Osteoblast (primary cell): Measurements from ENCODE around the gene RBM43. TPM values are rescaled to one million over a fixed set of nuclear protein-coding genes. Genes with fewer than 3 reads are reported as not detected.
"Not testable (repeated sequence)": the region's sequence is repeated elsewhere in the genome, so short reads cannot be mapped to it uniquely, and the experiment has no call there.

Experiments used
- DNase-seq: peaks from one replicate; pipeline ENCODE4 v3.0.0; 2011; ENCODE audit warnings: low spot score, mixed read lengths; ENCODE audit not compliant: insufficient read length; ENCODE audit errors: missing footprints
- H2AFZ ChIP-seq: 2 replicates; pipeline ENCODE4 v1.6.0; 2011; ENCODE audit warnings: mild to moderate bottlenecking, low read length
- H3K27ac ChIP-seq: 2 replicates; pipeline ENCODE4 v1.5.1; 2011; ENCODE audit warnings: mild to moderate bottlenecking, low read depth, low read length, moderate library complexity
- H3K27me3 ChIP-seq: 2 replicates; pipeline ENCODE4 v1.6.0; 2012; ENCODE audit warnings: mild to moderate bottlenecking, control low read depth, inconsistent platforms, low read length, moderate library complexity; ENCODE audit not compliant: insufficient read depth
- H3K36me3 ChIP-seq: 2 replicates; pipeline ENCODE4 v1.5.1; 2011; ENCODE audit warnings: mild to moderate bottlenecking, low read length, control low read depth, moderate library complexity; ENCODE audit not compliant: insufficient read depth
- H3K4me1 ChIP-seq: 2 replicates; pipeline ENCODE4 v1.5.1; 2011; ENCODE audit warnings: mild to moderate bottlenecking, low read length, control low read depth, moderate library complexity; ENCODE audit not compliant: insufficient read depth
- H3K4me2 ChIP-seq: 2 replicates; pipeline ENCODE4 v1.6.0; 2011; ENCODE audit warnings: mild to moderate bottlenecking, low read length; ENCODE audit not compliant: insufficient read depth
- H3K4me3 ChIP-seq: fragments of 200-600 bp; sonication (generic); 3 replicates; pipeline ENCODE4 v1.5.1; 2012; ENCODE audit warnings: mild to moderate bottlenecking, low read length, inconsistent platforms; ENCODE audit not compliant: insufficient read depth
- H3K79me2 ChIP-seq: 2 replicates; pipeline ENCODE4 v1.6.0; 2012; ENCODE audit warnings: mild to moderate bottlenecking, low read length, control low read depth, inconsistent platforms; ENCODE audit not compliant: insufficient read depth
- H3K9me3 ChIP-seq: 2 replicates; pipeline ENCODE4 v1.5.1; 2011; ENCODE audit warnings: low read depth, low read length, control low read depth
- H4K20me1 ChIP-seq: 2 replicates; pipeline ENCODE4 v1.6.0; 2012; ENCODE audit warnings: mild to moderate bottlenecking, low read length, control low read depth; ENCODE audit not compliant: insufficient read depth
- total RNA-seq: library from RNA; depleted of rRNA; stranded (reverse); fragments of >200 nt; gene quantifications from 2 replicates; pipeline ENCODE4 v1.2.3, GENCODE V29; 2012
- TF ChIP-seq, protein P1 (sequence below): IDR thresholded peaks from 2 replicates; pipeline ENCODE4 v1.5.1; 2011; ENCODE audit warnings: mild to moderate bottlenecking, low read depth, low read length, moderate library complexity; ENCODE audit errors: extremely low read depth

Gene RBM43
- total RNA-seq, 1 donor, result 11.6 TPM

DNA sequence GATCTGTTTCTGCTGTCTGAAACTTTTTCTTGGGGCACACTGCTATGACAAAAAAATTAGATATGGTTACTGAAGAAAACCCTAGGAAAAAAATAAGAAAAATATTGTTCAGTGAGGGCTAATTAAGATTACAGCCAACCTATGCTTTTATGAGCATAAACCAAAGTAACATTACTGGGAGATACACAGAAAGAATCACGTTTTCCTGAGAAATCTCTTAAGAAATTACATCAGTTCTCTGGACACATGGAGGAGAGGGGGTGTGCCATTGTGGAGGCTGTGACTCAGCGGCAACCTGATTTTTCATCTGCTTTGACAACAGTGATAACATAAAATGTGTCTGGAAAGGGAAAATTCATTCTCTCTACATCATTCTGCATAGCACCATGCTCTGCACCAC is 41.2 kb upstream of the RBM43 start:
- Histone ChIP-seq H4K20me1 (no peaks in the 10 kb centered on the region), H3K4me2 (no peak overlapping the region), H3K79me2 (no peaks in the 10 kb centered on the region), H3K4me3 (no peak overlapping the region), H3K27ac (no peak overlapping the region), H3K4me1 (peaks cover 9% of the 10 kb centered on the region), H3K36me3 (no peaks in the 10 kb centered on the region), H3K9me3 (no peaks in the 10 kb centered on the region), H2AFZ (no peak overlapping the region), H3K27me3 (no peaks in the 10 kb centered on the region)
- TF ChIP-seq, protein P1, sequence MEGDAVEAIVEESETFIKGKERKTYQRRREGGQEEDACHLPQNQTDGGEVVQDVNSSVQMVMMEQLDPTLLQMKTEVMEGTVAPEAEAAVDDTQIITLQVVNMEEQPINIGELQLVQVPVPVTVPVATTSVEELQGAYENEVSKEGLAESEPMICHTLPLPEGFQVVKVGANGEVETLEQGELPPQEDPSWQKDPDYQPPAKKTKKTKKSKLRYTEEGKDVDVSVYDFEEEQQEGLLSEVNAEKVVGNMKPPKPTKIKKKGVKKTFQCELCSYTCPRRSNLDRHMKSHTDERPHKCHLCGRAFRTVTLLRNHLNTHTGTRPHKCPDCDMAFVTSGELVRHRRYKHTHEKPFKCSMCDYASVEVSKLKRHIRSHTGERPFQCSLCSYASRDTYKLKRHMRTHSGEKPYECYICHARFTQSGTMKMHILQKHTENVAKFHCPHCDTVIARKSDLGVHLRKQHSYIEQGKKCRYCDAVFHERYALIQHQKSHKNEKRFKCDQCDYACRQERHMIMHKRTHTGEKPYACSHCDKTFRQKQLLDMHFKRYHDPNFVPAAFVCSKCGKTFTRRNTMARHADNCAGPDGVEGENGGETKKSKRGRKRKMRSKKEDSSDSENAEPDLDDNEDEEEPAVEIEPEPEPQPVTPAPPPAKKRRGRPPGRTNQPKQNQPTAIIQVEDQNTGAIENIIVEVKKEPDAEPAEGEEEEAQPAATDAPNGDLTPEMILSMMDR, result no peak
- peak; percentile 90 for DNase-seq

DNA sequence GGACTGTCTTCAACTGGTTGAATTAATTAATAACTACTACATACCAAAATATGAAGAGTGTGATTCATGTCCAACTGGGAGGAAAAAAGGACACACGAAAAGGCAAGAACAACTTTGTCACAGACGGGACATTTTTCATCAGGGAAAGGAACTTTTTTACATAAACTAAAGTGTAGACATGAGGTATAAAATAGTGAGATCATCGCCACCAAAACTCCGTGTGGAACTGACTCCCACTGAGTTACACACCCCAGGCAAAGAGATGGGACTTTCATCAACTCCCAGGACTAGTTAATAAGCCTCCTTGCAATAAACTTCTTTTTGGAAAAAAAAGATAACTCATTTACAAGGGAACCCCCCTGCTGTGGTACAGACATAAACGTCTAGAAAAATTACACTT is 40.7 kb upstream of the RBM43 start:
- Histone ChIP-seq H3K9me3 (no peaks in the 10 kb centered on the region), H4K20me1 (no peaks in the 10 kb centered on the region), H3K4me2 (no peak overlapping the region), H3K27ac (no peak overlapping the region), H3K79me2 (no peaks in the 10 kb centered on the region), H3K4me1 (peaks cover 9% of the 10 kb centered on the region), H3K27me3 (no peaks in the 10 kb centered on the region), H2AFZ (no peak overlapping the region), H3K4me3 (no peak overlapping the region), H3K36me3 (no peaks in the 10 kb centered on the region)
- DNase-seq, result no peak
- TF ChIP-seq, protein P1, result no peak

DNA sequence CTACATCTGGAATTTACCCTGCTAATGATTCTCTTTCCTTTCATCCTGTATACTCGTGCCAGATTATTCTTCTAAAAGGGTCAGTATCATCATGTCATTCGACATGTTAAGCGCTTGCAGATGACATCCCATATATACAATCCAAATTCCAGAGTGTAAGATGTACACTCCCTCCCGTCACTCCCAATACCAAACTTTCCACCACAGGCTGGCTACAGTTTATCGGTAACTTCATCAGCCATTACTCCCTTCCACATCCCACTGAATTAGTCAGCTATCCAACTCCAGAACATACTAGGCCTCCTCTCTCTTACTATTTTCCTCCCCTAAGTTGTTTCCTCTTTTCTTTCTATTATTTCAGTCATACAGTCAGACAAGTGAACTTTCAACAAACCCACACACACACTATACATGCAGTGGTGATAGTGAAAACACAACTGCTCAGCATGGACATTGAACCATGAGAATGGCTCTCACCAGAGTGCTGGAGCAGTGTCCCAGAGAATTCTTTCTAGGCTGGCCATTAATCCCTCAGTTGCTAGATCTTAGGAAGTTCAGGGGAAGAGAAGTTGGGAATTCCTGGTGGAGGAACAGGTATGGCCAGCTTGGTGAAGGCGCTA is 38.4 kb upstream of the RBM43 start:
- Histone ChIP-seq H4K20me1 (no peaks in the 10 kb centered on the region), H3K27ac (no peak overlapping the region), H3K36me3 (no peaks in the 10 kb centered on the region), H3K27me3 (no peaks in the 10 kb centered on the region), H3K4me1 (peaks cover 5% of the 10 kb centered on the region), H3K4me3 (no peak overlapping the region), H2AFZ (no peak overlapping the region), H3K79me2 (no peaks in the 10 kb centered on the region), H3K4me2 (no peak overlapping the region), H3K9me3 (no peaks in the 10 kb centered on the region)
- TF ChIP-seq, protein P1, result no peak
- no peak for DNase-seq

DNA sequence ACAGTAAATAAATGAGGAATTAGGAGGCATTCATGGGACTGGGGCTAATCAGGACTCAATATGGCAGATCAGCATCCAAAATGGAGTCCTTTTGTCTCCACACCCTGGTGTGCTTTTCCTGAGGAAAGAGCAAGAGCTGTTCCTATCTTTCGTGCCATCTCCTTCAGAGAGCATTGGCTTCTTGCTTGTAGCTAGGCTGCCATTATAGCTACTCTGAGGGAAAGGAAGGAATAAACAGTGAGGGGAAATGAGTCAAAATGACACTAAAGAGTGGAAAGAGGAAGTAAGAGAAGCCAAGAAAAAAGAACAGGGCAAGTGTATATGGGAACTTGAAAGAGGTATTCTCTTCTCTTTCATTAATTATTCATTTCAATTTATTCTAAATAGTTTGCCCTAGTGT is 36.2 kb upstream of the RBM43 start:
- Histone ChIP-seq H3K36me3 (no peaks in the 10 kb centered on the region), H3K79me2 (no peaks in the 10 kb centered on the region), H3K27ac (no peak overlapping the region), H4K20me1 (no peaks in the 10 kb centered on the region), H3K4me2 (no peak overlapping the region), H2AFZ (peak overlapping the region; percentile 78), H3K4me1 (peaks cover 2% of the 10 kb centered on the region), H3K4me3 (no peak overlapping the region), H3K27me3 (no peaks in the 10 kb centered on the region), H3K9me3 (no peaks in the 10 kb centered on the region)
- DNase-seq, result no peak
- TF ChIP-seq, protein P1, result no peak

DNA sequence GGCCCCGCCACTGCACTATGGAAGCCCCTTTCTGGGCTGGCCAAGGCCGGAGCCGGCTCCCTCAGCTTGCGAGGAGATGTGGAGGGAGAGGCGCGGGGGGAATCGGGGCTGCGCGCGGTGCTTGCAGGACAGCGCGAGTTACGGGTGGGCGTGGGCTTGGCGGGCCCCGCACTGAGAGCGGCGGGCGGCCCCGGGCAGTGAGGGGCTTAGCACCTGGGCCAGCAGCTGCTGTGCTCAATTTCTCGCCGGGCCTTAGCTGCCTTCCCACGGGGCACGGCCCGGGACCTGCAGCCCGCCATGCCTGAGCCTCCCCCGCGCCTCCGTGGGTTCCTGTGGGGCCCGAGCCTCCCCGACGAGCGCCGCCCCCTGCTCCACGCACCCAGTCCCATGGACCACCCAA is 34.3 kb upstream of the RBM43 start:
- H3K4me1 ChIP-seq, H3K4me2 ChIP-seq, H3K36me3 ChIP-seq, DNase-seq, H3K79me2 ChIP-seq, H3K27me3 ChIP-seq, H4K20me1 ChIP-seq, H2AFZ ChIP-seq, H3K9me3 ChIP-seq, H3K27ac ChIP-seq, H3K4me3 ChIP-seq: not testable (repeated sequence)
